Fibroblast of upper back skin (primary cell): ENCODE data around the gene PRAC1.
A peak's percentile ranks its signal among the peaks of the same experiment; 100 is the strongest.

Source experiments
- DNase-seq: peaks from one replicate; pipeline ENCODE4 v3.0.0-alpha.2; 2013

The PRAC1 gene

DNA sequence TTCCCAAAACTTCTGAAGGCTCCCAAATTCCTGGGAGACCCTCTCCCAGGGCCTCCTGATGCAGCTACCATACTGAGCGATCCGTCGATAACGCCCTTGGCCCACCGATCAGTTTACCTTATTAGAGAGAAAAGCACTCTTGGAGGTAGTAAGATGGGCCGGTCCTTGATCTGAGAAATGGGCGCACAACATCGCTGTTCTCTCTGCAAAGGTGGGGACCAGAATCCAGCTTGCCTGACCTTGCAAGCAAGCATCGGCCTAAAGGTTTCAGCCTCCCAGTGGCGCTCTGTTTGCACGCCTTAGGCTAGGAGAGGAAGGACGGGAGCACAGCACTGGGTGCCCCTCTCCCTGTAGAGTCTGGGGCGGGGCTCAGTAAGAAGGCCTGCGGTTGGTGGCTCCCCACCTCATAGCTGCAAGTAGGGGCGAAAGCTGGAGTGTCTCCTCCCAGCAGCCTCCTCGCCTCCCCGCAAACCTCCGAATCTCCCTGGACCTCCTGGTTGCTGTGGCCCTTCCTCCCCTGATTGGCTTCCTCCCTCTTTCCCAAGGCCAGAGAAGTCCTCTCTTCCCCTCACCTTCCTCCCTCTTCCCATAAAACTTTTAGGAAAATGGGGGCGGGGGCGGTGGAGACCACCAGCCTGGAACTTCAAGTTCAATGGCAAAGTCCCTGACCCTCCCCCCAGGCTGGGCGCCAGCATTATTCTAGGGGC, at the start of gene PRAC1:
Gene PRAC1, minus strand, starts transcription at position 318 of the 707 bp plus-strand sequence. Its CDS starts 126 bp downstream, at position 192.
- DNase-seq = no peak

GRCh38 chr17:48770954-48771353, 48.6 kb upstream of the PRAC1 start:
- no peak for DNase-seq

DNA sequence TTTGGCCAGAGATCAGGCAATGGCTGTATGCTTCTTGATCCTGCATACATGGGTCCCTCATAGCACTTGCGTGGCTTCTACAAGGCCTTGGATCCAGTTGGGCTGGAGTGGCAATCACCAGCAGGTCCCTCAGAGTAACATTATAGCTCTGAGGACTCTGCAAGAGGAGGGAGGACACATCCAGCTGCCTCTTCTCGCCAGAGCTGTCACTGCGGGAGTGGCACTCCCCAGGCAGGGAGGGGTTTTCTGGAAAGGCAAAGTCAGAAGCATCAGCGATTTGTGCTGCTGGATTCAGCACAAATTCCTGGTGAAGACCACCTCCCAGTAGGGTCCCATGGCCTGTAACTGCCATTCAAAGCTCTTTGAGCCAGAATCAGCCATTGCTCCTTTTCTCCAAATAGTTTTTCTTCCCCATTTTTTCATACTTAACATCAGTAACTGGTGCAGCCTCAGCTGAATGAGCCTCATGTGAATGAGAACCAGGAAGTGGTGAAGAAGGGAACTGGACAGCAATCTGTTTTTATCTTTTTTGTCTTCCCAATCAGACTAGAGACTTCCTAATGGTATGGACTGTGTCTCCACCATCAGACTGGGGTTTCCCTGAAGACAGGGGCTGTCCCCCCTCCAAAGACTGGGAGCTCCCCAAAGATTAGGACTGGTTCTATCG, 46.8 kb upstream of the PRAC1 start:
- DNase-seq = no peak

DNA sequence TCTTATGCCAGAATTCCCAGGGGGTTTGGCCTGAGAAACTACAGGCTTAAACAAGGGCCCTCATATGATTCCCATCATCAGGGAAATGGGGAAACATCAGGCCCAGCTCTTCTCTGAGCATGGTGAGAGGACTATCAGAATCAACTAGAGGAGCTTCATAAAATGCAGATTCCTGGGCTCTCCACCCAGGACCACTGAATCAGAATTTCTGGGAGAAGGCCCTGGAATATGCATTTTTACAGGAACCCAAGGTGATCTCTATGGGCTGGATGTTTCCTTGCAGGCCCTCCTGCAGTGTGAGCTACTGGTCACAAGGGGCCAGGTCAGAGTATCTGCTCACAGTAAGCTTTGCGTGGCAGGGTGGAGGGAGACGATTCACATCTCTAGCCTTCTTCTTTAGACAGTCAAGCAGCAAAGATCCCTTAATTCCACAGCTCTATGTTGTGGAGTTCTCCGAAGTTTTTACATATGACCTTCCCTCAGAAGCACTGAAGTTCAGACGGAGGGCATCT, 45.0 kb upstream of the PRAC1 start:
- no peak for DNase-seq

DNA sequence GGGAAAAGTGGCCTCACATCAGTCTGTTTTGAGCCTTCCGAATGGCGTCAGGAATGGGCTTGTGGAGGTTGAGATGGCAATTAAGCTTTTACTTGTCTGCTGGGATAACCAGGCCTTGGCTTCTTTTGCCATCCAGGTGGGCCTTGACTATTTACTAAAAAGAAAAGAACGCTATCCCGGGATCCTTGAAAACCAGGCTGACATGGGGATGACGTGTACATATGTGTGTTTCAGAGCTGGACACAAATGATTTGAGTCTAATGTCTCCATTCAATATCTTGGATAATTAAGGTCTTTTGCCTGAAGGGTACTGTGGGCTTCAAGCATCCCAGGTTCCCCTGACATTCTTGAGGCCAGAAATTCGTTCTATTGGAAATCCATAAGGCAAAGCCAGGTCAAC, 38.8 kb upstream of the PRAC1 start:
- DNase-seq = no peak

GRCh38 chr17:48760411-48760810, 38.1 kb upstream of the PRAC1 start:
- no peak for DNase-seq

GRCh38 chr17:48759288-48759687, 37.0 kb upstream of the PRAC1 start:
- DNase-seq = no peak

- peak; percentile 16 for DNase-seq
Measured at GRCh38 chr17:48757524-48757961, 35.2 kb upstream of the PRAC1 start.

DNA sequence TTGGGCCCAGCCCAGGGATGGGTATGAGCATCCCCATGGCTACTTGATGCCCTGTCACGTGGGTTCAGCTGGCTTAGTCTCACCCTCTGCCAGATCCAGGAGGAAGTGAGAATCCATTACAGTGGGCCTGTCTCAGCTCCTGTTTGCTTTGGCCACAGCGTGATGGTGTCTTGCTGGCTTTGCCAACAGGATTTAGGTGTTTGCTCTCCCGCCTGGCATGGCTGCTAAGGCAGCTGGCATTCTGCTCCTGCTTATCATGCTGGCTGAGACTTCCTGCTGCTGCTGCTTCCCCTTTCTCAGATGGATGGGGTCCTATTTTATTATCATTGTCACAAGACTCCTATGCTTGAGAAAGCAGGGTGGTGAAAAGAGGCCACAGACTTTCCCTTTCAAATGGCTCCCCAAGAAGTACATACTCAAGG, 34.5 kb upstream of the PRAC1 start:
- no peak for DNase-seq

GRCh38 chr17:48755356-48755755, 33.0 kb upstream of the PRAC1 start:
- no peak for DNase-seq

DNA sequence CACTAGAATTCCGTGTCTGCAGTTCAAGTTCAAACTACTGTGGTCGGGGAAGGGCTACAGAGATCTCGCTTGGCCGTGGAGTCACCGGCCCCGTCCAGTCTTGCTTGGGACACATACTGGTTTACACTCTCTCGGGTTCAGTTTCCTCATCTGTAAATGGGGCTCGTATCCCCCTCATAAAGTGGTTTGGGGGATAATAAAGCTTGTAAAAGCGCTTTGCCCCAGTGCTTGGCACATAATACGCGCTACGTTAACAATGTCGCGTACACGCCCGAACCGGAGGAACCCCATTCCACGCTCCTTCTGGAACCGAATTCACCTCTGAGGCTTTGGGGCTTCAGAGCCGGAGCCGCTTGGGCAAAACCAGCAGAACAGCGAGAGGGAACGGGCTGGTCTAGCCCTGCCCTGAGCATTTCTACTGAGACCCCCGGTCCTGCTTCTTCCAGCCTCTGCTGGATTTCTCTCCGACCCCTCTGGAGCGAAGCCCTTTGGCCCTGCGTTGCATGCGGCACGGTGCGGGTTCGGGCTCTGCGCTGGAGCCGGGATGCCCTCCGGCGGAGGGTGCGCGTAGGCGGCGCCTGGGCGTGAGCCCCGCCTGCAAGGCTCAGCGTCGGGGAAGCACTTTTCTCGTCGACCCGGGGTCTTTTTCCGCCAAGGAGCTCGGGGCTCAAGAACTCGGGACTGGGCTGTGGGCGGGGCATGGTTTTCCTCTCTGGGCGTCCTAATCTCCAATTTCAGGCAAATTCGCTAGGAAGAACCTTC, 32.4 kb upstream of the PRAC1 start:
- no peak for DNase-seq

DNA sequence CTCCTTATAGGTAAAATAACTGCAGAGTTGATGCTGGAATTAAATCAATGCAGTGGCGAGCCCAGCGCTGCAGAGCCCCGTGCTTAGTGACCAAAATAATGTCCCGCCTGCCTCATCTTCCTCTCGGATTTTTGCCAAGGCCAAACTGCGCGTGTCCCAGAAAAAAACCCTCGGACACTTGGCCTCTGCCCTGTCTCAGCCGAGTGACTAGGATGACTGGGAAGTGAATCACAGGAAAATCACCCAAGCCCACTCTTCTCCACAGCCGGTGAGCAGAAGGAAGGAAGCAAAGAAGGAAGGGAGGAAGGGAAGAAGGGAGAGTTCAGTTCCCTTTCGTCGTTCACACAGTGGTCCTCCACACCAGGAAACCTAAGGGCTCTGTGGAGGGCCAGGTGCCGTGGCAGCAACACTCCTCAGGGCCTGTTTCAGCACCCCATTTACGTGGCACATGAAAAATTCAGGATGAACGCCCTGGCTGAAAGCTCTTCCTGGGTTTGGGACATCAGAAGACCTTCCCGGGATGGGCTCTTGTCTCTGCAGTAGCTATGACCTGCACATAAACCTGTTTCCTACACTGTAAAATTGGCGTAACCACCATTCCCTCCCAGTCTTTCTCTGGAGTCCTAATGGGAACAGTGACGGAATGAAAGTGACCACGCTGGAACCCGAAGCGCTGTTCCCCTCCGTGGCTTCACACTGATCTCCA, 31.6 kb upstream of the PRAC1 start:
- DNase-seq = no peak

GRCh38 chr17:48752399-48753288, 30.3 kb upstream of the PRAC1 start:
- DNase-seq = no peak

DNA sequence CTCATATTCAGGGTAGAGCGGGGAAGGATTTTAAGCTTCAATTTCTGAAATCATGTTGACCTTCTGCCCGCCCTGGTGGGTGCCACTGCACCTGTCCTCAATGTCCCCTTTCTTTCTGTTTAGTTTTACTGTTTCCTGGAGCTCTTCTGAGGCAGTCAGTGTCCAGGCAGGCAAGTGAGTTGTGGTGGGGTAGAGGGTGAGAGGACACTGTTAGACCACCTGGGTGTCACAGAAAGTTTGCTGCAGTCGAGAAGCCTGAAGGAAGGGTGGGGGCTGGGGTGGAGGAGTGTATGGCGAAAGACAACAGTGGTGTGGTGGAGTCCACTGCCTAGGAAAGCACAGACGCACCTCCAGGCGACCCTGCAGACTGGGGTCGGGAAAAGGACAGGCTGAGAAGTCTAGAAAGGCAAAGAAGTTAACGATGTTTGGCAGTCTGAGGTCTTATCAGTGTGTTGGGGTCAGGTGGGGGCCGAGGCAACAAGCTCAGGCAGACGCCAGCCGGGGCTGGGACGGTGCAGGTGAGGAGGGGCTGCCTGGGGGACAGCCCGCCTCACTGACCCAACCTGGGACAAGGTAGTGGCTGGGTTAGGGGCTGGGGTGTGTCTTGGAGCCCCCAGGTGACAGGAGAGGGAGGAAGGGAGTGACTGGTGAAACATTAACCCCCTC, 29.5 kb upstream of the PRAC1 start:
- no peak for DNase-seq

DNA sequence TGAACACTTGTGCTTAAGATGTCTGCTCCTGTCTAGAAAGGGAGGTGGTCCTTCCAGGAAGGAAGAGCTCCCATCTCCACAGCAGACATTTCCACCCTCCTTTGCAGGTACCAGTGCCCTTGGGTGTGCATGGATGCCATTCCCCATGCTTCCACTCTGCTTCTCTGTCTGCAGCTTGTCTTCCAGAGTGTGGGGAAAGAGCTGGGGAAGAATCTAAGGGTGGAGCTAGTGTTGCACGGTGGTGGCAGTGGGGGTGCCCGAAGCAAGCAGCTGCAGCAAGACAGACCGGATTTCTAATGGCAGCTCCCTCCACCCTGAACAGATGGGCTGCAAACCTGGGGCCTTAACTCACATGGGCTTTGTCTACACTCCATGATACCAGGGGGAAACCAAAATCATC, 28.9 kb upstream of the PRAC1 start:
- DNase-seq = no peak

- no peak for DNase-seq
Measured at GRCh38 chr17:48749621-48750553, 27.6 kb upstream of the PRAC1 start.

DNA sequence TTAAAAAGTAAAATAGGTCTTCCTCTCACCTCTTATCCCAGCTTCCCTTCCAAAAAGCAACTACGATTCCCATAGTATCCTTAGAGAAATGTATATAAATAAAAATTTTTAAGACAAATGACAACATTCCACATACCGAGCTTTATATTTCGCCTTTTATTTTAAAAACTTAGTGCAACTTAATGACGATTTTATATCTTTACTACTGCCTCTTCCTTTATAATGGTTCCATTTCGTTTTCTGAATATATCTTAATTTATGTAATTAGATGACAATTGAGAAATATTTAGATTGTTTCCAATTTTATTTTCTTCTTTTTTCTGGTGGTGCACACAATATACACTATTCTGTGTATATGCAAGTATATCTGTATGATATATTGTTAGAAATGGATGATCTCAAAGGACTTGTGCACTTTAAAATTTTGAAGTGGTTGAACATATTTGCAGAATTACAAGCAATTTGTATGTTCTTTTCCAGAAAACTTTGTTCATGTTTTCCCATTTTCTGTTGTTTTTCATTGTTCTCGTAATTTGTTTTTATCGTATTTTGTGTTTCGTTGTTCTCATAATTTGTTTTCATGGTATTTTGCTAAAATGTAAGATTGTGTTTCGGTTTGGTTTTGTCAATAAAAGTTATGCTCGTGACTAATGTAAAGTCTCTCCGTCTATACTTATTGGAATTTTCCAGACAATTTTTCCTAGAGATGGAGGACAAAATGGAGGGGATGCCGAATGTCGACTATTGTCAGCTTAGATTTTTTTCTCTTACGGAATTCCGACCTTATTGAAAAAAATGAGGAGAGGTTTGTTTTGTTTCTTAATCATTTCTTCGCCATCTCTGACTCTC, 26.6 kb upstream of the PRAC1 start:
- no peak for DNase-seq

GRCh38 chr17:48747445-48748363, 25.4 kb upstream of the PRAC1 start:
- no peak for DNase-seq
